ENCODE measurements around the gene PHF20. TPM values are rescaled to one million over a fixed set of nuclear protein-coding genes. Genes with fewer than 3 reads are reported as not detected.
A peak's percentile ranks its signal among the peaks of the same experiment; 100 is the strongest.

PHF20 gene
- total and polyA plus RNA-seq, 2 of the 13 experiments (the other 11 are each of a cell fraction or from before 2014, with no cell fraction given) = 22.8 to 34.1 TPM

- TF ChIP-seq ZNF800 (CRISPR knock-in tag; IDR thresholded peaks at IDR 0.05) (no peak), MYC (CRISPR knock-in tag; IDR thresholded peaks at IDR 0.05; ENCODE audit: borderline replicate concordance) (peak; percentile 22; the same call in 1 of the 2 replicates), HMGXB4 (CRISPR knock-in tag; IDR thresholded peaks at IDR 0.05; ENCODE audit: borderline replicate concordance in 1 of 2, low read depth in 1 of 2) (peak in 1 of 2 experiments; percentile 88; a peak in 2 of 4 replicates), PBX3 (CRISPR knock-in tag; IDR thresholded peaks at IDR 0.05; ENCODE audit: borderline replicate concordance) (no peak), AFF4 (CRISPR knock-in tag; IDR thresholded peaks at IDR 0.05) (no peak), HNRNPUL1 (IDR thresholded peaks at IDR 0.05; ENCODE audit: low read depth, low read length) (no peak), CEBPZ (IDR thresholded peaks at IDR 0.05; ENCODE audit: low read length) (no peak), ZBTB46 (CRISPR knock-in tag; IDR thresholded peaks at IDR 0.05; ENCODE audit: borderline replicate concordance) (no peak), ZFY (CRISPR knock-in tag; IDR thresholded peaks at IDR 0.05) (peak; percentile 71), ATF7 (IDR thresholded peaks at IDR 0.05) (no peak), ATF7 (CRISPR knock-in tag; IDR thresholded peaks at IDR 0.05) (no peak)
These were observed 2.8 kb upstream of the PHF20 start (continued) for GRCh38 chr20:35768731-35769664.
